Cardiac muscle cell (in vitro differentiated cells and primary cell): ENCODE results near the gene CLDN10. TPM values are rescaled to one million over a fixed set of nuclear protein-coding genes. Genes with fewer than 3 reads are reported as not detected.
A peak's percentile ranks its signal among the peaks of the same experiment; 100 is the strongest.

ENCODE experiments used
- DNase-seq, 2 donors: peaks; one replicate each; pipeline versions ENCODE4 v3.0.0 to v3.0.0-alpha.2; 2010 to 2017; ENCODE audit warnings: low read depth in 1 of 2, low spot score in 1 of 2
- H3K27ac ChIP-seq: fragments of 200-600 bp; sonication (generic); 2 replicates; pipeline ENCODE4 v1.5.1; 2016
- H3K27me3 ChIP-seq: fragments of 200-600 bp; sonication (generic); 2 replicates; pipeline ENCODE4 v1.6.0; 2016; ENCODE audit warnings: control low read depth
- H3K36me3 ChIP-seq: fragments of 200-600 bp; sonication (generic); 2 replicates; pipeline ENCODE4 v1.5.1; 2016; ENCODE audit warnings: control low read depth
- H3K4me1 ChIP-seq: fragments of 200-600 bp; sonication (generic); 2 replicates; pipeline ENCODE4 v1.8.1; 2017; ENCODE audit warnings: low read depth, mild to moderate bottlenecking, mixed run types
- H3K4me3 ChIP-seq: fragments of 200-600 bp; sonication (generic); 2 replicates; pipeline ENCODE4 v1.5.1; 2016; ENCODE audit warnings: mild to moderate bottlenecking
- H3K9me3 ChIP-seq: fragments of 200-600 bp; sonication (generic); 2 replicates; pipeline ENCODE4 v1.5.1; 2017; ENCODE audit warnings: low read depth, mild to moderate bottlenecking, control low read depth
- polyA plus RNA-seq: library from polyadenylated mRNA; unstranded; fragments of >200 nt; fragmentation: Nextera tagmentation; extraction: Ambion mirVana; gene quantifications from 2 replicates; pipeline ENCODE4 v1.2.1, GENCODE V29; 2016
- total RNA-seq: library from RNA; depleted of rRNA; stranded (reverse); fragments of >200 nt; gene quantifications from 2 replicates; pipeline ENCODE4 v1.2.3, GENCODE V29; 2016
- TF ChIP-seq, protein P1 (sequence below): IDR thresholded peaks from 2 replicates; pipeline ENCODE4 v1.5.1; 2012; ENCODE audit warnings: low read depth, mild to moderate bottlenecking, low read length

CLDN10 gene
- total and polyA plus RNA-seq, 2 experiments from 2014 or later = 0.16 to 0.66 TPM

DNA sequence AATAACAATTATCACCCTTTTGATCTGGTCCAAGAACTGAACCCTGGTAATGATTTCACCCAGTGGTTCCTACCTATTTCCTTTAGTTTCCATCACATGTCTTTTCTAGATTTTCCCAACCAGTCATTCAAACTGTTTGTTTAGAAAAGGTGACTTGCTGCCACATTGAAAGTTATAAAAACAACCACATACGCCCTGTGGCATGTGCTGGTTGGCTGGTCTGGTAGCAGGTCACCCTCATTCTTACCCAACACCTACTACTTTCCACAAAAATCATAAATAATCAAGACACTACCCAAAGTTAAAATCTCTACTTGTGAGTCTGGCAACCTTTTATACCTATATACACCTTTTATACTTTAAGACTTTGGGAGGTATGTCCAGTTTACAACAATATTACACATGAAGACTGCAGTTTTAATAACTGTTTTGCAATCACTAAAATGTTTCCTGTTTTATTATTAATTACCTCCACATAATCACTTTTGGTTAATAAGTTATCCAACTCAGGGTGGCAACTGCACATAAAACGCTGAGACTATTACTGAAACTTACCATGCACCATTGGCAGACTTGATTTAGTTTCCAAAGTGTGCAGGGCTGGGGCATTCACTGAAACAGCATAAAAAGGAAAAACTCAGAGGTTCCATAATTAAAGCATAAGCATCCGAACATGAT, 53.1 kb downstream of the CLDN10 start:
- Histone ChIP-seq H3K4me3 (no peak overlapping the region), H3K36me3 (peaks cover 10% of the 10 kb centered on the region)

DNA sequence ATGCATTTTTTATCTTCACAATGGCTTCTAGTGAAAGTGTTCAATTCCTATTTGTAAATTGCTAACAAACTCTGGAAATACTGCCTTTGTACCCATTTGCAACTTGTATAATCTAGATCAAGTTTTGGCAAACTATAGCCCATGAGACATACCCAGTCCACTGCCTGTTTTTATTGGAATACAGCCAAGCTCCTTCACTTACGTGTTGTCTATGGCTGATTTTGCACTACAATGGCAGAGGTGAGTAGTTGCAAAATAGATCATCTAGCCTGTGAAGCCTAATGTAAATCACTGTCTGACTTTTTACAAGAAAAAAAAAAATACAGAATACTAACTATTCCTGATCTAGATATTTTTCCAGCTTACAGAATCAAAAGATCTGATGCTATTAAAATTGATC, 54.8 kb downstream of the CLDN10 start:
- Histone ChIP-seq H3K9me3 (no peaks in the 10 kb centered on the region), H3K4me1 (peaks cover 18% of the 10 kb centered on the region), H3K4me3 (no peak overlapping the region), H3K27ac (no peak overlapping the region), H3K36me3 (peaks cover 15% of the 10 kb centered on the region), H3K27me3 (no peaks in the 10 kb centered on the region)
- peak in 1 of 2 donors; percentile 54 for DNase-seq
- TF ChIP-seq, protein P1, sequence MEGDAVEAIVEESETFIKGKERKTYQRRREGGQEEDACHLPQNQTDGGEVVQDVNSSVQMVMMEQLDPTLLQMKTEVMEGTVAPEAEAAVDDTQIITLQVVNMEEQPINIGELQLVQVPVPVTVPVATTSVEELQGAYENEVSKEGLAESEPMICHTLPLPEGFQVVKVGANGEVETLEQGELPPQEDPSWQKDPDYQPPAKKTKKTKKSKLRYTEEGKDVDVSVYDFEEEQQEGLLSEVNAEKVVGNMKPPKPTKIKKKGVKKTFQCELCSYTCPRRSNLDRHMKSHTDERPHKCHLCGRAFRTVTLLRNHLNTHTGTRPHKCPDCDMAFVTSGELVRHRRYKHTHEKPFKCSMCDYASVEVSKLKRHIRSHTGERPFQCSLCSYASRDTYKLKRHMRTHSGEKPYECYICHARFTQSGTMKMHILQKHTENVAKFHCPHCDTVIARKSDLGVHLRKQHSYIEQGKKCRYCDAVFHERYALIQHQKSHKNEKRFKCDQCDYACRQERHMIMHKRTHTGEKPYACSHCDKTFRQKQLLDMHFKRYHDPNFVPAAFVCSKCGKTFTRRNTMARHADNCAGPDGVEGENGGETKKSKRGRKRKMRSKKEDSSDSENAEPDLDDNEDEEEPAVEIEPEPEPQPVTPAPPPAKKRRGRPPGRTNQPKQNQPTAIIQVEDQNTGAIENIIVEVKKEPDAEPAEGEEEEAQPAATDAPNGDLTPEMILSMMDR = no peak

More for the DNA sequence above, 53.1 kb downstream of the CLDN10 start:
- H3K4me1 ChIP-seq = peaks cover 18% of the 10 kb centered on the region
- H3K9me3 ChIP-seq = no peaks in the 10 kb centered on the region
- TF ChIP-seq, protein P1 = no peak
- H3K27ac ChIP-seq = no peak overlapping the region
- H3K27me3 ChIP-seq = no peaks in the 10 kb centered on the region
- no peak for DNase-seq

DNA sequence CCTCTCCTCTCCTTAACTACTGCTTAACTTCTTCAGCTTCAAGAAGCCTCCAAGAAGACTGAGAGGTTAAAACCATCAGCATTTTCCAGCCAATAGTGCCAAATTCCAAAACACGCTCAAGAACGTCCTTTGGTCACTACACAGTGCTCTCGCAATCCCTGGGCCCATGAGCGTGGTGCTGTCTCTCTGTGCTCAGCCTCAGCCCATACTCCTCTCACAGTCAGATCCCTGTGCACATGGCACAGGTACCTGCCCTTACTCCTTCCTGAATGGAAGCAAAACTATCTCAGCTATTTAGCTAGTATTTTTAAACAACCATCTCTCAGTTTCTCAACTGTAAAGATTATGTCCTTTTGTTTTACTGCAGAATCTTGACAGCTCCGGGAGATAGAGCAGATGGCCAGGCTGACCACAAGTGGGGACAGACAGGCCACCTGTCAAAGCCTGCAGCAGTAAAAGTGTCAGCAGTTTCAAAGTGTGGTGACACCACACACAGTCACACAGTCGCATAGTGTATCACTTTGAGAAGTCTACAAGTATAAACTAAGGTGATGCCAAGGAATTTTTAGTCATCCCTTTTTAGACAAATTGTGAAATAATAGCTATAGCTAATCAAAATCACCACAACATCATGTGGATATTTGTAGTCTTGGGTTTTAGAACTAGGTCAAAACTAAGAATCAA, 56.3 kb downstream of the CLDN10 start:
- H3K4me1 ChIP-seq = peaks cover 18% of the 10 kb centered on the region
- no peaks in the 10 kb centered on the region for H3K9me3 ChIP-seq
- peak in 1 of 2 donors; percentile 61 for DNase-seq
- H3K27ac ChIP-seq = peak overlapping the region; percentile 19
- TF ChIP-seq, protein P1 = no peak
- no peaks in the 10 kb centered on the region for H3K27me3 ChIP-seq
- H3K36me3 ChIP-seq = peaks cover 15% of the 10 kb centered on the region
- H3K4me3 ChIP-seq = no peak overlapping the region

DNA sequence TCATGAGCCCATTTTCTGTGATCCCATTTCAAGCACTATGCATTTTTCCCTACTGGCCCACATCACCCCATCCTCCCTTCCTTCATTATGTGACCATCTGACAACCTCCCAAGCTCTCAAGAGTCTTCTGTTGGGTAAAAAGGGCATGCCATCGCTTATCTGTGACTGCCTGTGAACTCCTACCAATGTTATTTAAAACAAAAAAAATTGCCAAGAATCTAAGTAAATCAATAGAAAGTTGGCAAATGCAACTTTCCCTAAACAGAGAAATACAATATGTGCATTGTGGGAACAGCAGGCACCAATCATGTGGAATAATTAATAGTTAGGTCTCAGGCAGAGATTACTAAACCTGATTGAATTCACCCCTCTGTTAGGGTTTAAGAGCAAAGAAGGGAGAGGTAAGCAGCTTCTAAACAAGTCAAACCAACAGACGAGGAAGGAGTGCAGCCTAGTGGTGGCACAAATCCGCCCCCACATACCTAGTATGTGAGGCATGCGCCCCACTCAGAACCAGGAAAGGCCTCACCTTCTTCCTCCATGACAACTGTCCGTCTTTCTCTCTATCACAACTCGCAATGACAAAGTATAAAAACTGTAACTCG, 62.2 kb downstream of the CLDN10 start:
- H3K4me1 ChIP-seq = peaks cover under 1% of the 10 kb centered on the region
- peaks cover 23% of the 10 kb centered on the region for H3K36me3 ChIP-seq
- no peak overlapping the region for H3K4me3 ChIP-seq
- TF ChIP-seq, protein P1 = no peak
- no peaks in the 10 kb centered on the region for H3K27me3 ChIP-seq
- H3K27ac ChIP-seq = no peak overlapping the region
- H3K9me3 ChIP-seq = no peaks in the 10 kb centered on the region
- no peak for DNase-seq

DNA sequence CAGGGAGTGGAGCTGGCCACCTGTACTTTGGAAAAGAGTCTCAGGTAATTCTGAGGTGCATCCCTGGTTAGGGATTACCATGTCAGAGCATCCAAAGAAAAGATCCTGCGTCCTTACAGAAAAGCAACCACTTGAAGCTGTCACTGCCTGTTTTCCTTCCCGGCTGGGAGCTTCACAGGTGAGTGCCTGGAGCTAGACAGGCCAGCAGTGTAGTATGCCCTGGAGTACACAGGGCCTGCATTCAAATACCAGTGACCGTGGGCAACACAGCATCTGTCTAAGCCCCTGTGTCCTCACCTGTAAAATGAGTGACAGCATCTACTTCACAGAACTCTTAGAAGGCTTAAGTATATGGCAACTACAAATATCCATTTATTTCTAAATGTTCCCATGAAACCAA, 63.0 kb downstream of the CLDN10 start:
- Histone ChIP-seq H3K9me3 (no peaks in the 10 kb centered on the region), H3K27ac (no peak overlapping the region), H3K27me3 (no peaks in the 10 kb centered on the region), H3K4me3 (no peak overlapping the region), H3K4me1 (no peaks in the 10 kb centered on the region), H3K36me3 (peaks cover 24% of the 10 kb centered on the region)
- TF ChIP-seq, protein P1 = no peak
- DNase-seq = no peak
